Measurements from ENCODE around the gene VPS41.
"Not testable (repeated sequence)": the region's sequence is repeated elsewhere in the genome, so short reads cannot be mapped to it uniquely, and the experiment has no call there.

DNA sequence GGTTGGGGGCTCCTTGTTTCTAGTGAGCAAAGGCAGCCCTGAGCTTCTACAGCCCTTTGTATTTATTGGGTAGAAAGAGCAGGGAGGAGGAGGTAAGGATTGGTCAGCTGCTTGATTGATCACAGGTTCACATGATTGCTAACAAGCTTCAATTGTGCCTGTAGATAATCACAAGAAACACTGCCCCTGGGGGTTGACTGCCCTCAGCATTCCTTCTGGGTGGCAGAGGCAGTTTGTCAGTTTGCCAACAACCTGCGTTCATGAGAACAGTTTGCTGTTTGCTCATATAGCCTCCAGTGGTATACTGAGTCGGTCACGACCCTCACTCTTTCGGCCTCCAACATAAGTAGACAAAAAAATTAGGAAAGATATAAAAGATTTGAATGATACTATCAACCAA, 38.5 kb upstream of the VPS41 start:
- not testable (repeated sequence) for TF ChIP-seq NR2C2 (IDR thresholded peaks at IDR 0.05; ENCODE audit: borderline replicate concordance, control insufficient read depth, insufficient read length, low read depth); NFYB (IDR thresholded peaks at IDR 0.05; ENCODE audit: insufficient read depth, low read depth, low read length); TCF12 (IDR thresholded peaks at IDR 0.05; ENCODE audit: low read depth, low read length); EZH2 (IDR thresholded peaks at IDR 0.05; ENCODE audit: borderline replicate concordance, control insufficient read depth, low read depth, low read length); CEBPB (IDR thresholded peaks at IDR 0.05; ENCODE audit: borderline replicate concordance in 1 of 2, low read depth in 2 of 2, low read length in 2 of 2); NR2C1 (IDR thresholded peaks at IDR 0.05); ZZZ3 (IDR thresholded peaks at IDR 0.05; ENCODE audit: control insufficient read depth, insufficient read length, low read depth); CREM (IDR thresholded peaks at IDR 0.05; ENCODE audit: low read depth); POLR2A (IDR thresholded peaks at IDR 0.05; ENCODE audit: low read depth, low read length)
- TF ChIP-seq, protein P1, sequence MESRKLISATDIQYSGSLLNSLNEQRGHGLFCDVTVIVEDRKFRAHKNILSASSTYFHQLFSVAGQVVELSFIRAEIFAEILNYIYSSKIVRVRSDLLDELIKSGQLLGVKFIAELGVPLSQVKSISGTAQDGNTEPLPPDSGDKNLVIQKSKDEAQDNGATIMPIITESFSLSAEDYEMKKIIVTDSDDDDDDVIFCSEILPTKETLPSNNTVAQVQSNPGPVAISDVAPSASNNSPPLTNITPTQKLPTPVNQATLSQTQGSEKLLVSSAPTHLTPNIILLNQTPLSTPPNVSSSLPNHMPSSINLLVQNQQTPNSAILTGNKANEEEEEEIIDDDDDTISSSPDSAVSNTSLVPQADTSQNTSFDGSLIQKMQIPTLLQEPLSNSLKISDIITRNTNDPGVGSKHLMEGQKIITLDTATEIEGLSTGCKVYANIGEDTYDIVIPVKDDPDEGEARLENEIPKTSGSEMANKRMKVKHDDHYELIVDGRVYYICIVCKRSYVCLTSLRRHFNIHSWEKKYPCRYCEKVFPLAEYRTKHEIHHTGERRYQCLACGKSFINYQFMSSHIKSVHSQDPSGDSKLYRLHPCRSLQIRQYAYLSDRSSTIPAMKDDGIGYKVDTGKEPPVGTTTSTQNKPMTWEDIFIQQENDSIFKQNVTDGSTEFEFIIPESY (IDR thresholded peaks at IDR 0.05) = not testable (repeated sequence)
- TF ChIP-seq, protein P2, sequence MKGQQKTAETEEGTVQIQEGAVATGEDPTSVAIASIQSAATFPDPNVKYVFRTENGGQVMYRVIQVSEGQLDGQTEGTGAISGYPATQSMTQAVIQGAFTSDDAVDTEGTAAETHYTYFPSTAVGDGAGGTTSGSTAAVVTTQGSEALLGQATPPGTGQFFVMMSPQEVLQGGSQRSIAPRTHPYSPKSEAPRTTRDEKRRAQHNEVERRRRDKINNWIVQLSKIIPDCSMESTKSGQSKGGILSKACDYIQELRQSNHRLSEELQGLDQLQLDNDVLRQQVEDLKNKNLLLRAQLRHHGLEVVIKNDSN (IDR thresholded peaks at IDR 0.05; ENCODE audit: borderline replicate concordance, extremely low read length, insufficient read depth, low read depth, low read length) = not testable (repeated sequence)
- TF ChIP-seq, protein P3, sequence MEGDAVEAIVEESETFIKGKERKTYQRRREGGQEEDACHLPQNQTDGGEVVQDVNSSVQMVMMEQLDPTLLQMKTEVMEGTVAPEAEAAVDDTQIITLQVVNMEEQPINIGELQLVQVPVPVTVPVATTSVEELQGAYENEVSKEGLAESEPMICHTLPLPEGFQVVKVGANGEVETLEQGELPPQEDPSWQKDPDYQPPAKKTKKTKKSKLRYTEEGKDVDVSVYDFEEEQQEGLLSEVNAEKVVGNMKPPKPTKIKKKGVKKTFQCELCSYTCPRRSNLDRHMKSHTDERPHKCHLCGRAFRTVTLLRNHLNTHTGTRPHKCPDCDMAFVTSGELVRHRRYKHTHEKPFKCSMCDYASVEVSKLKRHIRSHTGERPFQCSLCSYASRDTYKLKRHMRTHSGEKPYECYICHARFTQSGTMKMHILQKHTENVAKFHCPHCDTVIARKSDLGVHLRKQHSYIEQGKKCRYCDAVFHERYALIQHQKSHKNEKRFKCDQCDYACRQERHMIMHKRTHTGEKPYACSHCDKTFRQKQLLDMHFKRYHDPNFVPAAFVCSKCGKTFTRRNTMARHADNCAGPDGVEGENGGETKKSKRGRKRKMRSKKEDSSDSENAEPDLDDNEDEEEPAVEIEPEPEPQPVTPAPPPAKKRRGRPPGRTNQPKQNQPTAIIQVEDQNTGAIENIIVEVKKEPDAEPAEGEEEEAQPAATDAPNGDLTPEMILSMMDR (IDR thresholded peaks at IDR 0.05 in 2 of 3, conservative IDR thresholded peaks at IDR 0.05 in 1 of 3; ENCODE audit: control insufficient read depth in 2 of 3, extremely low read depth in 1 of 3, insufficient read depth in 1 of 3, low read depth in 3 of 3, low read length in 3 of 3) = not testable (repeated sequence)
- TF ChIP-seq, protein P4, sequence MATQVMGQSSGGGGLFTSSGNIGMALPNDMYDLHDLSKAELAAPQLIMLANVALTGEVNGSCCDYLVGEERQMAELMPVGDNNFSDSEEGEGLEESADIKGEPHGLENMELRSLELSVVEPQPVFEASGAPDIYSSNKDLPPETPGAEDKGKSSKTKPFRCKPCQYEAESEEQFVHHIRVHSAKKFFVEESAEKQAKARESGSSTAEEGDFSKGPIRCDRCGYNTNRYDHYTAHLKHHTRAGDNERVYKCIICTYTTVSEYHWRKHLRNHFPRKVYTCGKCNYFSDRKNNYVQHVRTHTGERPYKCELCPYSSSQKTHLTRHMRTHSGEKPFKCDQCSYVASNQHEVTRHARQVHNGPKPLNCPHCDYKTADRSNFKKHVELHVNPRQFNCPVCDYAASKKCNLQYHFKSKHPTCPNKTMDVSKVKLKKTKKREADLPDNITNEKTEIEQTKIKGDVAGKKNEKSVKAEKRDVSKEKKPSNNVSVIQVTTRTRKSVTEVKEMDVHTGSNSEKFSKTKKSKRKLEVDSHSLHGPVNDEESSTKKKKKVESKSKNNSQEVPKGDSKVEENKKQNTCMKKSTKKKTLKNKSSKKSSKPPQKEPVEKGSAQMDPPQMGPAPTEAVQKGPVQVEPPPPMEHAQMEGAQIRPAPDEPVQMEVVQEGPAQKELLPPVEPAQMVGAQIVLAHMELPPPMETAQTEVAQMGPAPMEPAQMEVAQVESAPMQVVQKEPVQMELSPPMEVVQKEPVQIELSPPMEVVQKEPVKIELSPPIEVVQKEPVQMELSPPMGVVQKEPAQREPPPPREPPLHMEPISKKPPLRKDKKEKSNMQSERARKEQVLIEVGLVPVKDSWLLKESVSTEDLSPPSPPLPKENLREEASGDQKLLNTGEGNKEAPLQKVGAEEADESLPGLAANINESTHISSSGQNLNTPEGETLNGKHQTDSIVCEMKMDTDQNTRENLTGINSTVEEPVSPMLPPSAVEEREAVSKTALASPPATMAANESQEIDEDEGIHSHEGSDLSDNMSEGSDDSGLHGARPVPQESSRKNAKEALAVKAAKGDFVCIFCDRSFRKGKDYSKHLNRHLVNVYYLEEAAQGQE (IDR thresholded peaks at IDR 0.05; ENCODE audit: low read depth, low read length) = not testable (repeated sequence)
- TF ChIP-seq, protein P5, sequence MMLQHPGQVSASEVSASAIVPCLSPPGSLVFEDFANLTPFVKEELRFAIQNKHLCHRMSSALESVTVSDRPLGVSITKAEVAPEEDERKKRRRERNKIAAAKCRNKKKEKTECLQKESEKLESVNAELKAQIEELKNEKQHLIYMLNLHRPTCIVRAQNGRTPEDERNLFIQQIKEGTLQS (IDR thresholded peaks at IDR 0.05; ENCODE audit: borderline replicate concordance, extremely low read depth, low read depth, low read length) = not testable (repeated sequence)
